Measurements from ENCODE around the gene FAM193B.
"Not testable (repeated sequence)": the region's sequence is repeated elsewhere in the genome, so short reads cannot be mapped to it uniquely, and the experiment has no call there.

FAM193B gene

GRCh38 chr5:177575488-177575887 is 21.1 kb upstream of the FAM193B start:
- DNase-seq = no peak

GRCh38 chr5:177569894-177570293 is 15.5 kb upstream of the FAM193B start:
- DNase-seq = no peak

- DNase-seq = no peak
Observed at GRCh38 chr5:177568326-177568725, 14.0 kb upstream of the FAM193B start.

- no peak for DNase-seq
Observed at GRCh38 chr5:177565046-177565445, 10.7 kb upstream of the FAM193B start.

- DNase-seq = not testable (repeated sequence)
Observed at GRCh38 chr5:177559446-177559941, 5.1 kb upstream of the FAM193B start.

- no peak for DNase-seq
Observed at GRCh38 chr5:177557796-177558195, 3.4 kb upstream of the FAM193B start.

- DNase-seq = no peak
Observed at GRCh38 chr5:177557041-177557647, 2.8 kb upstream of the FAM193B start.

- no peak for DNase-seq
Observed at GRCh38 chr5:177555665-177556064, 1.3 kb upstream of the FAM193B start.

GRCh38 chr5:177555228-177555627 is 865 bp upstream of the FAM193B start:
- DNase-seq = no peak

- DNase-seq = no peak
Observed at GRCh38 chr5:177553671-177554429, 513 bp downstream of the FAM193B start.

- DNase-seq = no peak
Observed at GRCh38 chr5:177552839-177553455, 1.4 kb downstream of the FAM193B start.

- DNase-seq = no peak
Observed at GRCh38 chr5:177550122-177550521, 4.2 kb downstream of the FAM193B start.

GRCh38 chr5:177548495-177548894 is 5.9 kb downstream of the FAM193B start:
- no peak for DNase-seq

GRCh38 chr5:177547736-177548135 is 6.6 kb downstream of the FAM193B start:
- no peak for DNase-seq

- no peak for DNase-seq
Observed at GRCh38 chr5:177546258-177546741, 8.1 kb downstream of the FAM193B start.

- no peak for DNase-seq
Observed at GRCh38 chr5:177545487-177546257, 8.7 kb downstream of the FAM193B start.

GRCh38 chr5:177542816-177543465 is 11.4 kb downstream of the FAM193B start:
- DNase-seq = no peak

- no peak for DNase-seq
Observed at GRCh38 chr5:177540438-177540837, 13.9 kb downstream of the FAM193B start.

GRCh38 chr5:177539411-177539810 is 15.0 kb downstream of the FAM193B start:
- DNase-seq = no peak

- no peak for DNase-seq
Observed at GRCh38 chr5:177538876-177539275, 15.5 kb downstream of the FAM193B start.

- no peak for DNase-seq
Observed at GRCh38 chr5:177537389-177538361, 16.7 kb downstream of the FAM193B start.
